PC-9 (cell line): Measurements from ENCODE around the gene FARS2. TPM values are rescaled to one million over a fixed set of nuclear protein-coding genes. Genes with fewer than 3 reads are reported as not detected.

Experiments used
- BruUV-seq: library from RNA; stranded (reverse); fragments of 400-500 nt; replicated peaks from 2 replicates; lab custom pipeline; 2021; lab: Mats Ljungman, UMichigan
- CTCF ChIA-PET: fragments of 300-600 bp; sonication (Branson Sonifier 250); formaldehyde crosslinking; loops from one replicate; lab custom pipeline; 2022; ENCODE audit warnings: antibody characterized with exemption; lab: Charles Lee
- POLR2A ChIA-PET: fragments of 300-600 bp; sonication (Branson Sonifier 250); formaldehyde crosslinking; loops from one replicate; lab custom pipeline; 2022; ENCODE audit warnings: antibody characterized with exemption; ENCODE audit not compliant: unreplicated experiment; lab: Charles Lee
- DNase-seq, 2 experiments: peaks; one replicate each; pipeline versions ENCODE4 v3.0.0 to v3.0.0-alpha.2; 2015 to 2022; ENCODE audit warnings: mixed read lengths in 1 of 2
- H2AFZ ChIP-seq: fragments of 200-600 bp; sonication (generic); 2 replicates; pipeline ENCODE4 v1.8.1; 2017; ENCODE audit warnings: antibody characterized with exemption
- H3F3A ChIP-seq: fragments of 200-600 bp; sonication (generic); 2 replicates; pipeline ENCODE4 v1.8.1; 2017; ENCODE audit warnings: antibody characterized with exemption, mild to moderate bottlenecking, low read depth; ENCODE audit not compliant: insufficient read depth
- H3K27ac ChIP-seq: fragments of 200-600 bp; sonication (generic); 2 replicates; pipeline ENCODE4 v1.6.1; 2016; ENCODE audit warnings: mixed run types
- H3K27me3 ChIP-seq: fragments of 200-600 bp; sonication (generic); 2 replicates; pipeline ENCODE4 v1.6.1; 2016; ENCODE audit warnings: low read depth, mixed run types; ENCODE audit not compliant: insufficient read depth
- H3K36me3 ChIP-seq: fragments of 200-600 bp; sonication (generic); 2 replicates; pipeline ENCODE4 v1.6.1; 2016; ENCODE audit warnings: low read depth, mixed run types
- H3K4me1 ChIP-seq: fragments of 200-600 bp; sonication (generic); replicated peaks from 2 replicates; pipeline ENCODE4 v1.6.1; 2016; ENCODE audit warnings: mixed run types; ENCODE audit not compliant: insufficient read depth
- H3K4me2 ChIP-seq: fragments of 200-600 bp; sonication (generic); 2 replicates; pipeline ENCODE4 v1.6.1; 2017; ENCODE audit warnings: mixed run types
- H3K4me3 ChIP-seq: fragments of 200-600 bp; sonication (generic); 2 replicates; pipeline ENCODE4 v1.6.1; 2016; ENCODE audit warnings: mixed run types
- H3K79me2 ChIP-seq: fragments of 200-600 bp; sonication (generic); 2 replicates; pipeline ENCODE4 v1.6.1; 2017; ENCODE audit warnings: low read depth, mixed run types
- H3K9me2 ChIP-seq: fragments of 200-600 bp; sonication (generic); 2 replicates; pipeline ENCODE4 v1.8.1; 2017; ENCODE audit warnings: mild to moderate bottlenecking; ENCODE audit not compliant: insufficient read depth
- H3K9me3 ChIP-seq: fragments of 200-600 bp; sonication (generic); 2 replicates; pipeline ENCODE4 v1.8.1; 2016; ENCODE audit warnings: low read depth; ENCODE audit not compliant: insufficient read depth
- H4K20me1 ChIP-seq: fragments of 200-600 bp; sonication (generic); 2 replicates; pipeline ENCODE4 v1.8.1; 2017; ENCODE audit not compliant: insufficient read depth
- EZH2 ChIP-seq: fragments of 200-600 bp; sonication (generic); IDR thresholded peaks from 2 replicates; pipeline ENCODE4 v1.8.0; 2017; ENCODE audit warnings: antibody characterized with exemption, low read depth
- intact Hi-C: fragments of 100-400 bp; cut with micrococcal nuclease; formaldehyde crosslinking; loops from one replicate; pipeline ENCODE4 v1.10.0; 2022; ENCODE audit not compliant: unreplicated experiment
- total RNA-seq: library from RNA; stranded (reverse); gene quantifications from 2 replicates; pipeline ENCODE4 v1.2.3, GENCODE V29; 2021
- TF ChIP-seq, protein P1 (sequence below): fragments of 200-600 bp; sonication (generic); conservative IDR thresholded peaks from 2 replicates; pipeline ENCODE4 v1.6.1; 2017; ENCODE audit warnings: mixed run types, antibody characterized with exemption, mild to moderate bottlenecking, moderate library complexity

FARS2 gene
- total RNA-seq, 1 experiment from 2014 or later = 26.7 TPM

DNA sequence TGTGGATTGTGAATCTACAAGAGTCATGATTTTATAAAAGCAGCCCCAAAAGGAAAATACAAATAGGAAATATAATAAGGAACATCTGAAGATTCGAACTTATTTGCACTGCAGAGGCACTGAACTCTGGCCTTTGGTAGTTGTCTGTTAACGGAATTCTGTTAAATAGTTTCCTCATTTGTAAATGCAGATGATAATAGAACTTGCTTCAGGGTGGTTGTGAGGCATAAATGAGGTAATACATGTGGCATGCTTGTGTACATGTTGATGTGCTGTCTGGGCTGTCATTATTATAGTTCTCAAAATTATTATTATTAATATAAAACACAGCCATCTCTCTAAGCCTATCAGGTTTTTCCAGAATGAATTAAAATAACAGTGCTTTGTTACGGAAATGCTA lies 443.4 kb downstream of the FARS2 start:
- POLR2A ChIA-PET = no interaction called here
- Histone ChIP-seq H3K9me3 (no peaks in the 10 kb centered on the region), H3K27ac (no peak overlapping the region), H3K27me3 (no peaks in the 10 kb centered on the region), H3K4me3 (no peak overlapping the region), H3K4me2 (no peak overlapping the region), H3K36me3 (no peaks in the 10 kb centered on the region), H4K20me1 (no peaks in the 10 kb centered on the region), H3F3A (no peaks in the 10 kb centered on the region), H3K4me1 (no peaks in the 10 kb centered on the region), H2AFZ (no peak overlapping the region), H3K9me2 (no peaks in the 10 kb centered on the region), H3K79me2 (no peaks in the 10 kb centered on the region)
- CTCF ChIA-PET = no interaction called here
- no peak for TF ChIP-seq EZH2
- TF ChIP-seq, protein P1, sequence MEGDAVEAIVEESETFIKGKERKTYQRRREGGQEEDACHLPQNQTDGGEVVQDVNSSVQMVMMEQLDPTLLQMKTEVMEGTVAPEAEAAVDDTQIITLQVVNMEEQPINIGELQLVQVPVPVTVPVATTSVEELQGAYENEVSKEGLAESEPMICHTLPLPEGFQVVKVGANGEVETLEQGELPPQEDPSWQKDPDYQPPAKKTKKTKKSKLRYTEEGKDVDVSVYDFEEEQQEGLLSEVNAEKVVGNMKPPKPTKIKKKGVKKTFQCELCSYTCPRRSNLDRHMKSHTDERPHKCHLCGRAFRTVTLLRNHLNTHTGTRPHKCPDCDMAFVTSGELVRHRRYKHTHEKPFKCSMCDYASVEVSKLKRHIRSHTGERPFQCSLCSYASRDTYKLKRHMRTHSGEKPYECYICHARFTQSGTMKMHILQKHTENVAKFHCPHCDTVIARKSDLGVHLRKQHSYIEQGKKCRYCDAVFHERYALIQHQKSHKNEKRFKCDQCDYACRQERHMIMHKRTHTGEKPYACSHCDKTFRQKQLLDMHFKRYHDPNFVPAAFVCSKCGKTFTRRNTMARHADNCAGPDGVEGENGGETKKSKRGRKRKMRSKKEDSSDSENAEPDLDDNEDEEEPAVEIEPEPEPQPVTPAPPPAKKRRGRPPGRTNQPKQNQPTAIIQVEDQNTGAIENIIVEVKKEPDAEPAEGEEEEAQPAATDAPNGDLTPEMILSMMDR = no peak
- no TSS peak for BruUV-seq
- intact Hi-C loops = no loop called here
- DNase-seq = no peak

DNA sequence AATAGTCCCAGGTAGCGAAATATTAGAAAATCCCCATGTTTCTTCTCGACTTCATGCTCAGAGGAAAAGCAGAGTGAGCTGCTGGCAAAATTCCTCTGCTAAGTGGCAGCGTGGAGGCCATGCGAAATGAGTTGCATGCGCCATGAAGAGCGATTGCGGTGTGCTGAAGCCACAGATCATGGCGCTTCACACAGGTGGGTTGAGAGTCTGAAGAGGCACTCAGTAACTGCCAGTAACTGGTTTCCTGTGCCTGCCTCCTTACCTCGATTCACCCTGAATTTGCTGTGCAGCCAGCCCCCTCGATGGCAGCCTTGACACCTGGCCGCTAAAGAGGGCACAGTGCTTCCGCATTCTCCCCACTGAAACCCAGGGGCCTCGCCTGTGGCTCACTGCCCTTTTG lies 443.9 kb downstream of the FARS2 start:
- no TSS peak for BruUV-seq
- Histone ChIP-seq H3K79me2 (no peaks in the 10 kb centered on the region), H3K4me1 (no peaks in the 10 kb centered on the region), H3K4me2 (no peak overlapping the region), H4K20me1 (no peaks in the 10 kb centered on the region), H3K27ac (no peak overlapping the region), H2AFZ (no peak overlapping the region), H3F3A (no peaks in the 10 kb centered on the region), H3K27me3 (no peaks in the 10 kb centered on the region), H3K36me3 (no peaks in the 10 kb centered on the region), H3K9me2 (no peaks in the 10 kb centered on the region), H3K4me3 (no peak overlapping the region), H3K9me3 (no peaks in the 10 kb centered on the region)
- ChIA-PET POLR2A (no interaction called here), CTCF (no interaction called here)
- TF ChIP-seq EZH2 = no peak
- TF ChIP-seq, protein P1 = no peak
- no peak for DNase-seq
- intact Hi-C loops = no loop called here

DNA sequence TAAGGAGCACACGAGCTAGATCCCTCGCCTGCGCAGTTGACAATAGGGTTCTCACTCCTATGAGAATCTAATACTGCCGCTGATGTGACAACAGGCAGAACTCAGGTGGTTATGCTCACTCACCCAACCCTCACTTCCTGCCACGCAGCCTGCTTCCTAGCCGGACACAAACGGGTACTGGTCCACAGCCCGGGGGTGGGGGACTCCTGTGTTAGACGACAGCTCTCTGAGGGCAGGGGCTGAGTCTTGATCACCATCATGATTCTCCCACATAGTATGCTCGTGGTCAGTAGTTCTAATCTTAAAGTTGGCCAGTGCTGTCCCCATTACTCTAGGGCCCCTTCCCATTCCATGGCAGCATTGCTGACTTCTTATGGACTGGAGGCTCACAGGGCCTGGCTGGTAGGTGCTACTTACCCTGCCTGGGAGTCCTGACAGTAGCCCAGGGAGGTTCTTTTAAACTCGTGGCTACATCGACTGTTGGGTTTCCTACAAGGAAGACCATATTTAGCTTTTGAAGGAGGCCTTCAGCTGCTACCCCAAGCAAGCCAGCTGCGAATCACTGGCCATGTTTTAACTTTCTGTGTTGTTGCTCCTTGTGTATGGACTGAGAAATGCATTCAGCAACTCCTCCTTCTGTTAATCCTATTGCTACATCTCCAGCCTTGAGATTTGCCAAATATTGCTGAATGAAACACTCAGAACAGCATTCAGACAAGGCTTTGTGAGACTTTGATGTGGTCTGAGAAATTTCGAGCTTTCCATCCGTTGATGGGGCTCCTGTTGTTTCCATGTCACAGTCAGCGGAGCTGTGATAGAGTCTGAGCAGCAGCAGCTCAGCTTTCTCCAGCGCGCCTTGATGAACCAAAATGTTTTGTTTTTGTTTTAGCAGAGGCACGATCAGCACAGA lies 445.1 kb downstream of the FARS2 start:
- H3K4me1 ChIP-seq = no peaks in the 10 kb centered on the region
- POLR2A ChIA-PET = no interaction called here
- no peak overlapping the region for H3K27ac ChIP-seq
- no peak overlapping the region for H3K4me3 ChIP-seq
- no peaks in the 10 kb centered on the region for H4K20me1 ChIP-seq
- no peak for DNase-seq
- no peaks in the 10 kb centered on the region for H3K9me2 ChIP-seq
- H3K79me2 ChIP-seq = no peaks in the 10 kb centered on the region
- H3K9me3 ChIP-seq = no peaks in the 10 kb centered on the region
- H2AFZ ChIP-seq = no peak overlapping the region
- no peaks in the 10 kb centered on the region for H3K27me3 ChIP-seq
- no peak overlapping the region for H3K4me2 ChIP-seq
- BruUV-seq = no TSS peak
- intact Hi-C loops = no loop called here
- H3K36me3 ChIP-seq = no peaks in the 10 kb centered on the region
- no peaks in the 10 kb centered on the region for H3F3A ChIP-seq
- TF ChIP-seq, protein P1 = no peak
- TF ChIP-seq EZH2 = no peak
- CTCF ChIA-PET = no interaction called here
